H1 (cell line): ENCODE measurements around the gene DHX57. TPM values are rescaled to one million over a fixed set of nuclear protein-coding genes. Genes with fewer than 3 reads are reported as not detected.

Source experiments
- BCL11A ChIP-seq, 2 experiments: IDR thresholded peaks; one replicate each; pipeline ENCODE4 v1.6.1; 2011; ENCODE audit warnings: low read depth in 2 of 2, low read length in 2 of 2, mild to moderate bottlenecking in 2 of 2
- HDAC6 ChIP-seq: IDR thresholded peaks from one replicate; pipeline ENCODE4 v1.7.1; 2012; ENCODE audit warnings: low read depth, mild to moderate bottlenecking, inconsistent platforms, low read length, moderate library complexity
- RFX5 ChIP-seq: IDR thresholded peaks from 2 replicates; pipeline ENCODE4 v1.6.1; 2011; ENCODE audit warnings: low read depth, low read length, improper control_type of control experiment, borderline replicate concordance
- TAF1 ChIP-seq: IDR thresholded peaks from 2 replicates; pipeline ENCODE4 v1.6.1; 2011; ENCODE audit warnings: mild to moderate bottlenecking, low read depth, low read length
- polyA plus RNA-seq, 7 experiments: library from polyadenylated mRNA; depleted of rRNA in 3 of 7; stranded (reverse) in 5 of 7; unstranded in 2 of 7; fragments of >200 nt in 5 of 7; fragments of 200-250 nt in 2 of 7; gene quantifications; 1 replicate in 5 of 7; 2 replicates in 1 of 7; 4 replicates in 1 of 7; pipeline versions ENCODE4 v1.2.1 to v1.2.3, GENCODE V29; 2011 to 2013; ENCODE audit warnings: missing spikeins in 2 of 7, mixed read lengths in 2 of 7
- total RNA-seq: library from RNA; stranded (reverse); fragmentation: NEBNext Ultra II Directional; extraction: Animal tissue kit (Norgen Biotek cat#: 25700); gene quantifications from 2 replicates; pipeline ENCODE4 v1.2.1, GENCODE V29; 2021

Gene DHX57
- total and polyA plus RNA-seq, 2 of the 8 experiments (the other 6 are each of a cell fraction or from before 2014, with no cell fraction given): 10.7 to 32.9 TPM

DNA sequence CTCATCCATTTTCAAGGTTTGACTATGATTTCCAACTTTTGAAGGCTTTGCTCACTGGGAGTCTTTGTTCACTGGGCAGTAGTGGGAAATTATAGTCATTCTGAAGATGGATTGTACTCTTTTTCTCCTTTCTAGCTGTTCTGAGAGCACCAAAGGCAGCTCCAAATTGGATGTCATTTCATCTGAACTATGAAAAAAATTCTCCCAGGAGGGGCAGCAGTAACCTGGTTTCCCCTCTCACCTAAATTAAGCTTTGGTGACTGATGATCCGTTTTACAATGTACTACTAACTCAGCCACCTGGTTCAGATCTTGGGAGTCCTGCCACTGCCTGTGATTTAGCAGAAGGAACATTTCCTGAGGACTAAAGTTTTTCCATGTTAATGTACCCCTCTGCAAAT lies 31.5 kb upstream of the DHX57 start (continued):
- no peak for TF ChIP-seq RFX5
- TF ChIP-seq HDAC6: no peak
- TF ChIP-seq TAF1: no peak
- no peak for TF ChIP-seq BCL11A (IDR thresholded peaks at IDR 0.05; ENCODE audit: low read depth in 2 of 2, low read length in 2 of 2)
- TF ChIP-seq, all 59 proteins: peak for 0
